Head of caudate nucleus (tissue), 42 donors: ENCODE measurements around the gene ZNF433.
"Not testable (repeated sequence)": the region's sequence is repeated elsewhere in the genome, so short reads cannot be mapped to it uniquely, and the experiment has no call there.

Experiments
- DNase-seq, 42 donors: peaks; one replicate each; pipeline versions ENCODE4 v3.0.0 to v3.0.0-alpha.2; 2020 to 2021; ENCODE audit warnings: mixed read lengths in 7 of 42
- intact Hi-C: fragments of 100-400 bp; cut with DNase I; formaldehyde crosslinking; loops from one replicate; pipeline ENCODE4 v1.15.0; 2022

Gene ZNF433

DNA sequence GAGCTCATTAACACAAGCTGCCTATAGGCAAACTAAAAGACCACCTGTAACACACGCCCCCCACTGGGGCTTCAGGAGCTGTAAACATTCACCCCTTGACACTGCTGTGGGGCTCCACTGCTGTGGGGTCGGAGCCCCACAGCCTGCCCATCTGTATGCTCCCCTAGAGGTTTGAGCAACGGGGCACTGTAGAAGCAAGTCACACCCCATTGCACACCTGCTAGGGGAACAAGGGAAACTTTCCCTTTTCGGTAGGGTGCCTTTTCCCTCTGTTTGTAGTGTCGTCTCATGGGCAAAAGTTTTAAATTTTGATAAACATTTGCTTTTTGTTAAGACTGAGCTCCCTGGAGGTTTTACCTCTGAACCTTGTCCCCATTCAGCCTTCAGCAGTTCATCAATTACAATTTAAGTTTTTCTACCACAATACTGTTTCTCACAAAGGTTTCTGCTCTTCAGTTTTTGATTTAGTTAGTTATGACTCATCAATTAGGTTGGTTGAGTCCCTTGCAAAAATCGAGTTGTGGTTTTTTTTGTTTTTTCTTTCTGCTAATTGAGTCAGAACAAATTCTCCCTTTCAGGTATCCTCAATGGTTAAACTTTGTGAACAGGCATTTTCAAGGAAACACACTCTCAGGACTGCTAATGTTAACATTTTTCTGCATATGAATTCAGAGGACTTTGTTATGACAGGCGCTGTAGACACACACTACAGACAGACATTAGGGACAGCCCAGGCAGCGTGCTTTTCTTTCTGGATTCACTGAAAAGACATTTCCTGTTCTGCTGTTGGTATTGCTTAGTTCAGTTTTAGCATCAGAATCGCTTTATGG, 35.1 kb downstream of the ZNF433 start:
- intact Hi-C loops = no loop called here
- DNase-seq = no peak

DNA sequence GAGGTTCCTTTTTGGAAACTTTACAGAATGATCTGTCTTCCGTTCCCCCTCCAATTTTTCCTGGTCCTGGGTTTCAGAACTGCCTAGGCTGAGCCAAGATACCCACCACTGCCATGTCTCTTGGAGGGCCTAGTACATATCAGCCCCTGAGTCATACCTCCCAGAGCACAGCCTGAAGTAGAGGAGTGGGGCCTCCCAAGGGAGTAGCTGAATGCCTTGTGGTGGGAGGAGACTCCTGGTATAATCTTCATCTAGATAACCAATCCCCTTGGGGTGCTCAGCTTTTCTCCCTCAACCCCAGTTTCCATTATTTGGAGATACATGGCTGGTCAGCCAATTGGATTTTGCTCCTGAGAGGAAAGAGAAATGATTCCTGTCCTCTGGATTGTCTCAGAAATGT, 40.3 kb downstream of the ZNF433 start:
- no peak for DNase-seq
- intact Hi-C loops = no loop called here

DNA sequence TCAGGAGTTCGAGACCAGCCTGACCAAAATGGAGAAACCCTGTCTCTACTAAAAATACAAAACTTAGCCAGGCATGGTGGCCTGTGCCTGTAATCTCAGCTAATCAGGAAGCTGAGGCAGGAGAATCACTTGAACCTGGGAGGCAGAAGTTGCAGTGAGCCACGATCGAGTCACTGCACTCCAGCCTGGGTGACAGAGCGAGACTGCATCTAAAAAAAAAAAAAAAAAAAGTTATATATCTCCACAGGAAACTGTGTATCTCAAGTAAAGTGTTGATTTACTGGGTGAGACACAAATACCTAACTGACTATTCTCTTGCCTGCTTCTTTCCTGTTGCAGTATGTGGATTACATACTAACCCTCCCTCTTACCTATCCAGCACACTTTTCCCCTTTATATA, 43.6 kb downstream of the ZNF433 start:
- intact Hi-C loops, DNase-seq: not testable (repeated sequence)

DNA sequence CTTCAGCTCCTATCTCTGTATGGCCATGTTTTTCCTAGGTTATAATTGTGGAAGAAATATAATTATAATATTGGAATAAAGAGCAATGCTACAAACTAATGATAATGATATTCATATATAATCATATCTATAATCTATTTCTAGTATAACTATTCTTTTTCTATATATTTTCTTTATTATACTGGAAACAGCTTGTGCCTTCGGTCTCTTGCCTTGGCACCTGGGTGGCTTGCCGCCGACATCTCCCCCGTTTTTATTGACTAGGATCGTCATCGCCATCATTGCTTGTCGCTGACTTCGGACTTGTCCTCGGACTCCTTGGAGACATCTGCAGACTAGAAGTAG, 46.4 kb downstream of the ZNF433 start:
- no peak for DNase-seq
- intact Hi-C loops = loop anchor here (5.0 kb wide), 2 partner anchors 67 to 192 kb away; partner anchors contain the start of gene ZNF491

- peak; percentile 90 to 99 (median 97) for DNase-seq
- intact Hi-C loops = loop anchor here (5.0 kb wide), 2 partner anchors 65 to 190 kb away; partner anchors contain the start of gene ZNF491
Measured at GRCh38 chr19:11987405-11988281, 47.8 kb downstream of the ZNF433 start.

DNA sequence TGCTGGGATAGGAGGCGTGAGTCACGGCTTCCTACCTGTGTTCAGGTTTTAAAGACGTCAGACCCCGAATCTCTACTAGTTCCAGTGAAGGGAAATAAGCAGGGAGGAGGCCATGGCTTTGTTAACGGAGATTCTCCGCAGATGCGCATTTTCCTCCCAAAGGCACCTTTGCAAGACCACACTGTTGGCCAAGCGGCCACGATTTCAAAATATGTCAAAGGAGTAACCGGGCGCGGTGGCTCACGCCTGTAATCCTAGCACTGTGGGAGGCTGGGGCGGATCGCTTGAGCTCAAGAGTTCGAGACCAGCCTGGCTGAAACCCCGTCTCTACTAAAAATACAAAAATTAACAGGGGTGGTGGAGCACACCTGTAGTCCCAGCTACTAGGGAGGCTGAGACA, 48.7 kb downstream of the ZNF433 start:
- intact Hi-C loops = loop anchor here (5.0 kb wide), 2 partner anchors 64 to 189 kb away; partner anchors contain the start of gene ZNF491

GRCh38 chr19:11984986-11985385, 50.5 kb downstream of the ZNF433 start:
- intact Hi-C loops = loop anchor here (5.0 kb wide), 2 partner anchors 63 to 188 kb away; partner anchors contain the start of gene ZNF491
- peak in 1 of 42 donors; percentile 13 for DNase-seq

More for the DNA sequence above, 48.7 kb downstream of the ZNF433 start:
- DNase-seq = no peak

- no peak for DNase-seq
- intact Hi-C loops = no loop called here
Measured at GRCh38 chr19:11982526-11982925, 53.0 kb downstream of the ZNF433 start.

GRCh38 chr19:11979527-11979926, 56.0 kb downstream of the ZNF433 start:
- intact Hi-C loops = no loop called here
- DNase-seq = no peak

DNA sequence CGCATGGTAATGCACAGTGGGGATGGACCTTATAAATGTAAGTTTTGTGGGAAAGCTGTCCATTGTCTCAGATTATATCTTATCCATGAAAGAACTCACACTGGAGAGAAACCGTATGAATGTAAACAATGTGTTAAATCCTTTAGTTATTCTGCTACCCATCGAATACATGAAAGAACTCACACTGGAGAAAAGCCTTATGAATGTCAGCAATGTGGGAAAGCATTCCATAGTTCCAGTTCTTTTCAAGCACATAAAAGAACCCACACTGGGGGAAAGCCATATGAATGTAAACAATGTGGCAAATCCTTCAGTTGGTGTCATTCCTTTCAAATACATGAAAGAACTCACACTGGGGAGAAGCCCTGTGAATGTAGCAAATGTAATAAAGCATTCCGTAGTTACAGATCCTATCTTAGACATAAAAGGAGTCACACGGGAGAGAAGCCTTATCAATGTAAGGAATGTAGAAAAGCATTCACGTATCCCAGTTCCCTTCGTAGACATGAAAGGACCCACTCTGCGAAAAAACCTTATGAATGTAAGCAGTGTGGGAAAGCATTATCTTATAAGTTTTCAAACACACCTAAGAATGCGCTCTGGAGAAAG, 56.9 kb downstream of the ZNF433 start:
- no peak for DNase-seq
- intact Hi-C loops = no loop called here

DNA sequence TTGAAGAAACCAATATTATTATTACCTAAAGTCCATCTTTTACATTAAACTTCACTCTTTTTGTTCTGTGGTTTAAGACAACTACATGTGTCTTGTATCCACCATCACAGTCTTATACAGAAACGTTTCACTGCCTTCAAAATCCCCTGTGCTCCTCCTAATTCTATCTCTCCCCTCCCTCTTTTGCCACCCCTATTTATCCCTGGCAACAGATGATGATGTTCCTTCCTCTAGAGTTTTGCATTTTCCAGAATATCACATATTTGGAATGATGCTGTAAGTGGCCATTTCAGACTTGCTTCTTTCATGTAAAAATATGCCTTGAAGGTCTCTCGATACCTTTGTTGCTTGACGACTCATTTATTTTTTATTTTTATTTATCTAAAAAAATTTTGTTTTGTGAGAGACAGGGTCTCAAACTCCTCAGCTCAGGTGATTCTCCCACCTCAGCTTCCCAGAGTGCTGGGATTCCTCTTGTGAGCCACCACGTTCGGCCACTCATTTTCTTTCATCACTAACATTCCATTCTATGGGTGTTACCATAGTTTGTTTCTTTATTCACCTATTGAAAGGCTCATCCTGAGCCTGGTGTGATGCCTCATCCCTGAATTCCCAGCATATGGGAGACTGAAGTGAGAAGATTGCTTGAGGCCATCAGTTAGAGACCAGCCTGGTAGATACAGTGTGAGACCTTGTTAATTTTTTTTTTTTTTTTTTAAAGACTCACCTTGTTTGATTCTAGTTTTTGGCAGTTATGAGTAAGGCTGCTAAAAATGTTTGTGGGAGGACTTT, 62.3 kb downstream of the ZNF433 start:
- no peak for DNase-seq
- intact Hi-C loops = no loop called here

DNA sequence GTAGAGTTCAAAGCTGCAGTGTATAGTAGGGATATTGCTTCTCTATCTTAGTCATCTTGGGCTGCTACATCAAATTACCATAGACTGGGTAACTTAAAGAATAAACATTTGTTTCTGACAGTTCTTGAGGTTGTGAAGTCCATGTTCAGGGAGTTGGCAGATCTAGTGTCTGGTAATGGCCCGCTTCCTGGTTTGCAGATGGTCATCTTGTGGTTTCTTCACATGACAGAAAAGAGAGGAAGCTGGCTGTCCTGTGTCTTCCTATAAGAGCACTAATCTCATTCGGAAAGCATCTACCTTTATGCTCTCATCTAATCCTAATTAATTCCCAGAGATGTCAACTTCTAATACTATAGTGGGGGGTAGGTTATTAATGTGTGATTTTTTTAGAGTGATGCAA, 64.4 kb downstream of the ZNF433 start:
- DNase-seq = no peak
- intact Hi-C loops = no loop called here

GRCh38 chr19:11970174-11970573, 65.3 kb downstream of the ZNF433 start:
- DNase-seq = no peak
- intact Hi-C loops = no loop called here

DNA sequence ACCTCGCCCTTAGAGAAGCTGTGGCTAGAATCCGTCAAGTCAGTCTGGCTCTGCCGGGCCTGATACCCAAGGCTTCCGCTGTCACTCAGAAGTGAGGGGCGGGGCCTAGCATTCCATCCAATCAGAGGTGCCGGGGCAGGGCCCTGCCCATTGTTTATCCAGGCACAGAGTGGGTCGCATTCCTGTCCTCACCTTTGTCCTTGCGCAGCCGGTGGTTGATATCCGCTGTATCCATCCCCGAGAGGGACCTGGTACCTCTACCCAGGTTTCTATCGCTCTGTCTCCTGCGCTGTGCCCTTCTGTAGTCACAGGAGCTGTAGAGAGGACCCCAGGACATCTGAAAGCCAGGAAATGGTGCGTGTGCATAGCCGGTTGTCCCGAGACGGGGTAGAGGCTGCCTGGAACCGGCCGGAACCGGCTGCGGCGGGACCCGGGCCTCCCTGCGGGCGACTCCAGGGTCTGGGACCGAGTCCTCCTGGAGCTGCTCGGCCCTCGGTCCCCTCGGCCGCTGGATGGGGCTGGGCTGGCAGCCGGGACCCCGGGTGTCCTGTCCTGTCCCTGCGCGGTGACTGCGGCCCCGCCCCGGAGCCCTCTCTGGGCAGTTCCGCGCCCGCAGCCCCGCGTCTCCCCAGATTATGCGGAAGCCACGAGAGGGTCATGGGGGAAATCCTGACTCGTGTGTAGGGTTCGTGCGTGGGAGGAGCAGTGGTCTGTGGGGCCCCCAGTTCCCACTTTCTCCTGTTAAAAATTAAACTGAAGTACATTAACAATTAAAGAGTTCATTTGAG, 70.4 kb downstream of the ZNF433 start, which contains the start of gene ZNF763:
Gene ZNF763 (plus strand): TSS at position 183 of the 788 bp plus-strand sequence. CDS start 169 bp downstream, at position 352.
- intact Hi-C loops = no loop called here
- peak; percentile 91 to 98 (median 96) for DNase-seq
